ENCODE data around the gene ATP1B3.
"Not testable (repeated sequence)": the region's sequence is repeated elsewhere in the genome, so short reads cannot be mapped to it uniquely, and the experiment has no call there.

The ATP1B3 gene

GRCh38 chr3:141960731-141961130, 84.3 kb downstream of the ATP1B3 start:
- no peak overlapping the region for H3K4me3 ChIP-seq (ENCODE audit: low read depth, low read length)
- TF ChIP-seq, protein P1, sequence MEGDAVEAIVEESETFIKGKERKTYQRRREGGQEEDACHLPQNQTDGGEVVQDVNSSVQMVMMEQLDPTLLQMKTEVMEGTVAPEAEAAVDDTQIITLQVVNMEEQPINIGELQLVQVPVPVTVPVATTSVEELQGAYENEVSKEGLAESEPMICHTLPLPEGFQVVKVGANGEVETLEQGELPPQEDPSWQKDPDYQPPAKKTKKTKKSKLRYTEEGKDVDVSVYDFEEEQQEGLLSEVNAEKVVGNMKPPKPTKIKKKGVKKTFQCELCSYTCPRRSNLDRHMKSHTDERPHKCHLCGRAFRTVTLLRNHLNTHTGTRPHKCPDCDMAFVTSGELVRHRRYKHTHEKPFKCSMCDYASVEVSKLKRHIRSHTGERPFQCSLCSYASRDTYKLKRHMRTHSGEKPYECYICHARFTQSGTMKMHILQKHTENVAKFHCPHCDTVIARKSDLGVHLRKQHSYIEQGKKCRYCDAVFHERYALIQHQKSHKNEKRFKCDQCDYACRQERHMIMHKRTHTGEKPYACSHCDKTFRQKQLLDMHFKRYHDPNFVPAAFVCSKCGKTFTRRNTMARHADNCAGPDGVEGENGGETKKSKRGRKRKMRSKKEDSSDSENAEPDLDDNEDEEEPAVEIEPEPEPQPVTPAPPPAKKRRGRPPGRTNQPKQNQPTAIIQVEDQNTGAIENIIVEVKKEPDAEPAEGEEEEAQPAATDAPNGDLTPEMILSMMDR (IDR thresholded peaks at IDR 0.05; ENCODE audit: insufficient read depth, low read depth, low read length, missing control alignments) = no peak
- DNase-seq (ENCODE audit: low read depth) = no peak

GRCh38 chr3:141963301-141963700, 86.9 kb downstream of the ATP1B3 start:
- TF ChIP-seq, protein P1 (IDR thresholded peaks at IDR 0.05; ENCODE audit: insufficient read depth, low read depth, low read length, missing control alignments) = no peak
- H3K4me3 ChIP-seq (ENCODE audit: low read depth, low read length) = no peak overlapping the region
- DNase-seq (ENCODE audit: low read depth) = no peak

GRCh38 chr3:141965471-141965870, 89.0 kb downstream of the ATP1B3 start:
- TF ChIP-seq, protein P1 (IDR thresholded peaks at IDR 0.05; ENCODE audit: insufficient read depth, low read depth, low read length, missing control alignments) = no peak
- no peak overlapping the region for H3K4me3 ChIP-seq (ENCODE audit: low read depth, low read length)
- no peak for DNase-seq (ENCODE audit: low read depth)

DNA sequence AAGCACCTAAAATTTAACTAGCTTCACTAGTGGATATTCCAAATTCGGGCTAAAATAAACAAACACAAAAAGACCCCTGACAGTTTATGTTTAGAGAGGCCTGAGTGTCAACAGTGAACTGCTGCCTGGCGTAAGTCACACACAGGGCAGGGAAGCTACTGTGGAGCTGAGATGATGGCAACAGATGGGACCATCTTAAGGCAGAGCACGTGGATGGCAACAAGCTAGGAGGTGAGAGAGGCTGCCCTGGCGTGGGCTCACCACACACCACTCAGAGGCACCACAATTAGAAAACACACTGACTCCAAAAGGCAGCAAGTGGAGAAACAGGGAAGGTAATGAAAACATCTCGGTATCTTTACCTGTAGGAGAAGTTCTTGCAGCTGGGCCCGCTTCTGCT, 93.3 kb downstream of the ATP1B3 start:
- H3K4me3 ChIP-seq (ENCODE audit: low read depth, low read length) = no peak overlapping the region
- TF ChIP-seq, protein P1 (IDR thresholded peaks at IDR 0.05; ENCODE audit: insufficient read depth, low read depth, low read length, missing control alignments) = no peak
- DNase-seq (ENCODE audit: low read depth) = no peak

- TF ChIP-seq, protein P1 (IDR thresholded peaks at IDR 0.05; ENCODE audit: insufficient read depth, low read depth, low read length, missing control alignments) = no peak
- H3K4me3 ChIP-seq (ENCODE audit: low read depth, low read length) = no peak overlapping the region
- no peak for DNase-seq (ENCODE audit: low read depth)
Observed at GRCh38 chr3:141971571-141971970, 95.1 kb downstream of the ATP1B3 start.

DNA sequence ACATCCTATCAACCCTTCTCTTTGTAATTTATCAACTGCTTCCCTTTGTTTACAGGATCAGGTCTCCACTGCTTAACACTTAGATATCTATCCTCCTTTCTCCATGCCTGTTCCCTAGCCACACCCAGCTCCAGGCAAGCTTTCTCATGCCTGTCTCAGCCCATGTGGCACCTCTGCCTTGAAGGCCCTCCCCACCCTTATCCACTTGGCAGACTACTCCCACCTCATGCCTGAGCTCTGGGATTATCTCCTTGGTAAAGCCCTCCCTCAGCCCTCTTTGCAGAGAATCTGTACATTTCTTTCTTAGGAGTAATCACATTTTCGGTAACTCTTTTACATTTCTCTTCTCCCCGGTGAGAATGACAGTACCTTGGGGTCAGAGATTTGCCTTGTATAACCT, 96.0 kb downstream of the ATP1B3 start:
- TF ChIP-seq, protein P1 (IDR thresholded peaks at IDR 0.05; ENCODE audit: insufficient read depth, low read depth, low read length, missing control alignments) = no peak
- no peak for DNase-seq (ENCODE audit: low read depth)

DNA sequence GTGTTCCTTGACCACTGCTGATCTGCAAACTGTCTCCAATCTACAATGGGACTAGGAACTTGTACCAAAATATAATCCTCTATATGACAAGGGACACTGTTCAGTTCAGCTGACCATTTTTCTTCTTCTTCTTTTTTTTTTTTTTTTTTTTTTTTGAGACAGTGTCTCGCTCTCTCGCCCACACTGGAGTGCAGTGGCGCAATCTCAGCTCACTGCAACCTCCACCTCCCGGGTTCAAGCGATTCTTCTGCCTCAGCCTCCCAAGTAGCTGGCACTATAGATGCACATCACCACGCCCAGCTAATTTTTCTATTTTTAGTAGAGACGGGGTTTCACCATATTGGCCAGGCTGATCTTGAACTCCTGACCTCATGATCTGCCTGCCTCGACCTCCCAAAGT, 98.3 kb downstream of the ATP1B3 start:
- H3K4me3 ChIP-seq (ENCODE audit: low read depth, low read length); DNase-seq (ENCODE audit: low read depth): not testable (repeated sequence)

More for the DNA sequence above, 96.0 kb downstream of the ATP1B3 start:
- no peak overlapping the region for H3K4me3 ChIP-seq (ENCODE audit: low read depth, low read length)
